Ovary (tissue), 3 donors: ENCODE results near the gene CD93.

Experiments used
- EP300 ChIP-seq: sonication (generic); formaldehyde crosslinking; IDR thresholded peaks from one replicate; pipeline ENCODE4 v1.6.1; 2017; ENCODE audit warnings: antibody characterized with exemption
- POLR2A ChIP-seq: fragments of 450-650 bp; IDR thresholded peaks from one replicate; pipeline ENCODE4 v1.6.1; 2017; ENCODE audit warnings: antibody characterized with exemption, mild to moderate bottlenecking, moderate library complexity
- TF ChIP-seq, protein P1 (sequence below), 3 donors: fragments of 450-650 bp in 2 of 3; fragments of 200-600 bp in 1 of 3; IDR thresholded peaks; one replicate each; pipeline versions ENCODE4 v1.5.1 to v1.8.0; 2016 to 2022; ENCODE audit warnings: antibody characterized with exemption in 3 of 3, mild to moderate bottlenecking in 1 of 3
- donor health status: DM: no; HTN: no; CAD: no.

DNA sequence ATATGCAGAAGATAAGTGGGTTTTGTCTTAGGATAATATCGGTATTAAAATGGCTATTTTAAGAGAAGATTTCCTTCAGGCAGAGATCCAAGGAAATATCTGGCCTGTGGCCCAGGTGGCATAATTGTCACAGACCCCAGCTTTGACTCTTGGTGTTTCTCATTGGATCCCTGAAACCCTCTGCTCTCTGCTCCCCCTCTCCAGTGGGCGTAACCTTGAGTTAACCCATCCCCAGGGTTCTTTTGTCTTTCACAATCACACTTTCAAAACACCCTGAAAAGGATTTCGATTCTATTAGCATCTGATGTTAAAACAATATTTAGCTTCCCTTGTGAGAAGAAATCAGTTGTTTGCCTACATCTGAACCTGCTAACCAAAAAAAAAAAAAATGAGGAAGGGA lies 43.9 kb downstream of the CD93 start:
- TF ChIP-seq, protein P1, sequence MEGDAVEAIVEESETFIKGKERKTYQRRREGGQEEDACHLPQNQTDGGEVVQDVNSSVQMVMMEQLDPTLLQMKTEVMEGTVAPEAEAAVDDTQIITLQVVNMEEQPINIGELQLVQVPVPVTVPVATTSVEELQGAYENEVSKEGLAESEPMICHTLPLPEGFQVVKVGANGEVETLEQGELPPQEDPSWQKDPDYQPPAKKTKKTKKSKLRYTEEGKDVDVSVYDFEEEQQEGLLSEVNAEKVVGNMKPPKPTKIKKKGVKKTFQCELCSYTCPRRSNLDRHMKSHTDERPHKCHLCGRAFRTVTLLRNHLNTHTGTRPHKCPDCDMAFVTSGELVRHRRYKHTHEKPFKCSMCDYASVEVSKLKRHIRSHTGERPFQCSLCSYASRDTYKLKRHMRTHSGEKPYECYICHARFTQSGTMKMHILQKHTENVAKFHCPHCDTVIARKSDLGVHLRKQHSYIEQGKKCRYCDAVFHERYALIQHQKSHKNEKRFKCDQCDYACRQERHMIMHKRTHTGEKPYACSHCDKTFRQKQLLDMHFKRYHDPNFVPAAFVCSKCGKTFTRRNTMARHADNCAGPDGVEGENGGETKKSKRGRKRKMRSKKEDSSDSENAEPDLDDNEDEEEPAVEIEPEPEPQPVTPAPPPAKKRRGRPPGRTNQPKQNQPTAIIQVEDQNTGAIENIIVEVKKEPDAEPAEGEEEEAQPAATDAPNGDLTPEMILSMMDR (IDR thresholded peaks at IDR 0.05), result no peak
- TF ChIP-seq POLR2A, result no peak
- TF ChIP-seq EP300, result no peak
